GM21619 (cell line): Measurements from ENCODE around the gene KIRREL3.

ENCODE experiments used
- ATAC-seq: cut with Tn5 transposase; IDR thresholded peaks from one replicate; pipeline ENCODE4 v1.9.1; 2021; ENCODE audit not compliant: unreplicated experiment

Gene KIRREL3

GRCh38 chr11:126797457-126798169 lies 203.0 kb downstream of the KIRREL3 start:
- no peak for ATAC-seq

GRCh38 chr11:126793596-126793995 lies 207.0 kb downstream of the KIRREL3 start:
- no peak for ATAC-seq

GRCh38 chr11:126791991-126792390 lies 208.6 kb downstream of the KIRREL3 start:
- no peak for ATAC-seq

GRCh38 chr11:126791446-126791845 lies 209.1 kb downstream of the KIRREL3 start:
- no peak for ATAC-seq

GRCh38 chr11:126790550-126791081 lies 210.0 kb downstream of the KIRREL3 start:
- ATAC-seq = no peak

GRCh38 chr11:126782810-126783209 lies 217.8 kb downstream of the KIRREL3 start:
- no peak for ATAC-seq

- ATAC-seq = no peak
These were observed 218.6 kb downstream of the KIRREL3 start for GRCh38 chr11:126781942-126782341.

- no peak for ATAC-seq
These were observed 224.5 kb downstream of the KIRREL3 start for GRCh38 chr11:126776119-126776518.

GRCh38 chr11:126772267-126772666 lies 228.3 kb downstream of the KIRREL3 start:
- no peak for ATAC-seq

- ATAC-seq = no peak
These were observed 231.9 kb downstream of the KIRREL3 start for GRCh38 chr11:126768702-126769101.

- ATAC-seq = no peak
These were observed 234.1 kb downstream of the KIRREL3 start for GRCh38 chr11:126766440-126766839.

- no peak for ATAC-seq
These were observed 235.4 kb downstream of the KIRREL3 start for GRCh38 chr11:126765196-126765595.

- no peak for ATAC-seq
These were observed 236.3 kb downstream of the KIRREL3 start for GRCh38 chr11:126764231-126764630.

GRCh38 chr11:126756855-126757254 lies 243.7 kb downstream of the KIRREL3 start:
- ATAC-seq = no peak

GRCh38 chr11:126756421-126756820 lies 244.1 kb downstream of the KIRREL3 start:
- ATAC-seq = no peak

GRCh38 chr11:126755526-126755925 lies 245.0 kb downstream of the KIRREL3 start:
- no peak for ATAC-seq

- no peak for ATAC-seq
These were observed 245.8 kb downstream of the KIRREL3 start for GRCh38 chr11:126754591-126755426.

GRCh38 chr11:126753990-126754389 lies 246.6 kb downstream of the KIRREL3 start:
- ATAC-seq = no peak

GRCh38 chr11:126751242-126751641 lies 249.3 kb downstream of the KIRREL3 start:
- ATAC-seq = no peak

GRCh38 chr11:126748793-126749192 lies 251.8 kb downstream of the KIRREL3 start:
- ATAC-seq = no peak

- no peak for ATAC-seq
These were observed 252.3 kb downstream of the KIRREL3 start for GRCh38 chr11:126748100-126748791.
